ENCODE measurements around the gene DYSF. TPM values are rescaled to one million over a fixed set of nuclear protein-coding genes. Genes with fewer than 3 reads are reported as not detected.

Gene DYSF
- polyA plus RNA-seq, 1 experiment, result 1.3 TPM

GRCh38 chr2:71618327-71619113, 165.2 kb downstream of the DYSF start:
- ChIA-PET CTCF (no interaction called here), POLR2A (no interaction called here)
- no peak for DNase-seq (ENCODE audit: low read depth)
- peaks cover 2% of the 10 kb centered on the region for H3K27me3 ChIP-seq (ENCODE audit: control insufficient read depth, insufficient read depth, low read length)
- no peaks in the 10 kb centered on the region for H3K36me3 ChIP-seq (ENCODE audit: control insufficient read depth, insufficient read depth, low read length)
- H3K4me3 ChIP-seq (ENCODE audit: low read depth, low read length), result no peak overlapping the region
- TF ChIP-seq CTCF (IDR thresholded peaks at IDR 0.05; ENCODE audit: insufficient read depth, low read depth, low read length), result no peak

GRCh38 chr2:71619230-71619741, 165.9 kb downstream of the DYSF start:
- no peak overlapping the region for H3K4me3 ChIP-seq (ENCODE audit: low read depth, low read length)
- CTCF ChIA-PET, result no interaction called here
- H3K27me3 ChIP-seq (ENCODE audit: control insufficient read depth, insufficient read depth, low read length), result no peaks in the 10 kb centered on the region; the same call in none of the 2 replicates
- POLR2A ChIA-PET, result no interaction called here
- H3K36me3 ChIP-seq (ENCODE audit: control insufficient read depth, insufficient read depth, low read length), result no peaks in the 10 kb centered on the region
- DNase-seq (ENCODE audit: low read depth), result no peak
- TF ChIP-seq CTCF (IDR thresholded peaks at IDR 0.05; ENCODE audit: insufficient read depth, low read depth, low read length), result no peak

- CTCF ChIA-PET, result interaction anchor here (0.6 kb wide), 1 partner anchor 10 kb away, joined by 3 read pairs; no protein-coding TSS in a partner anchor
These were observed 166.8 kb downstream of the DYSF start for GRCh38 chr2:71620116-71620515.

GRCh38 chr2:71620851-71621251, 167.5 kb downstream of the DYSF start:
- DNase-seq (ENCODE audit: low read depth), result no peak
- Histone ChIP-seq H3K4me3 (ENCODE audit: low read depth, low read length) (no peak overlapping the region), H3K36me3 (ENCODE audit: control insufficient read depth, insufficient read depth, low read length) (no peaks in the 10 kb centered on the region), H3K27me3 (ENCODE audit: control insufficient read depth, insufficient read depth, low read length) (no peaks in the 10 kb centered on the region; the same call in none of the 2 replicates)
- ChIA-PET CTCF (no interaction called here), POLR2A (no interaction called here)
- no peak for TF ChIP-seq CTCF (IDR thresholded peaks at IDR 0.05; ENCODE audit: insufficient read depth, low read depth, low read length)

More at GRCh38 chr2:71620116-71620515, 166.8 kb downstream of the DYSF start:
- DNase-seq (ENCODE audit: low read depth), result no peak
- Histone ChIP-seq H3K27me3 (ENCODE audit: control insufficient read depth, insufficient read depth, low read length) (no peaks in the 10 kb centered on the region; the same call in none of the 2 replicates), H3K4me3 (ENCODE audit: low read depth, low read length) (no peak overlapping the region), H3K36me3 (ENCODE audit: control insufficient read depth, insufficient read depth, low read length) (no peaks in the 10 kb centered on the region)
- no peak for TF ChIP-seq CTCF (IDR thresholded peaks at IDR 0.05; ENCODE audit: insufficient read depth, low read depth, low read length)
- POLR2A ChIA-PET, result no interaction called here

- ChIA-PET CTCF (no interaction called here), POLR2A (no interaction called here)
- no peak for DNase-seq (ENCODE audit: low read depth)
- no peak for TF ChIP-seq CTCF (IDR thresholded peaks at IDR 0.05; ENCODE audit: insufficient read depth, low read depth, low read length)
- Histone ChIP-seq H3K36me3 (ENCODE audit: control insufficient read depth, insufficient read depth, low read length) (no peaks in the 10 kb centered on the region), H3K27me3 (ENCODE audit: control insufficient read depth, insufficient read depth, low read length) (no peaks in the 10 kb centered on the region; the same call in 1 of the 2 replicates), H3K4me3 (ENCODE audit: low read depth, low read length) (no peak overlapping the region)
These were observed 175.9 kb downstream of the DYSF start for GRCh38 chr2:71629273-71629672.
